Transverse colon (tissue), 4 donors: Measurements from ENCODE around the gene CHST13.

Source experiments
- EP300 ChIP-seq: sonication (generic); formaldehyde crosslinking; IDR thresholded peaks from one replicate; pipeline ENCODE4 v1.6.1; 2017; ENCODE audit warnings: antibody characterized with exemption, low read depth
- POLR2A ChIP-seq: fragments of 450-650 bp; IDR thresholded peaks from one replicate; pipeline ENCODE4 v1.6.1; 2016; ENCODE audit warnings: antibody characterized with exemption, mild to moderate bottlenecking, moderate library complexity
- POLR2AphosphoS5 ChIP-seq, 3 donors: sonication (generic); formaldehyde crosslinking; IDR thresholded peaks; one replicate each; pipeline ENCODE4 v1.6.1; 2016; ENCODE audit warnings: antibody characterized with exemption in 3 of 3
- TF ChIP-seq, protein P1 (sequence below), 5 experiments: fragments of 200-600 bp in 3 of 5; fragments of 450-650 bp in 2 of 5; sonication (generic) in 3 of 5; IDR thresholded peaks; 1 replicate in 2 of 5; 2 replicates in 3 of 5; pipeline ENCODE4 v1.5.1; 2016 to 2017; ENCODE audit warnings: antibody characterized with exemption in 5 of 5, inconsistent platforms in 3 of 5, mild to moderate bottlenecking in 2 of 5, moderate library complexity in 1 of 5

DNA sequence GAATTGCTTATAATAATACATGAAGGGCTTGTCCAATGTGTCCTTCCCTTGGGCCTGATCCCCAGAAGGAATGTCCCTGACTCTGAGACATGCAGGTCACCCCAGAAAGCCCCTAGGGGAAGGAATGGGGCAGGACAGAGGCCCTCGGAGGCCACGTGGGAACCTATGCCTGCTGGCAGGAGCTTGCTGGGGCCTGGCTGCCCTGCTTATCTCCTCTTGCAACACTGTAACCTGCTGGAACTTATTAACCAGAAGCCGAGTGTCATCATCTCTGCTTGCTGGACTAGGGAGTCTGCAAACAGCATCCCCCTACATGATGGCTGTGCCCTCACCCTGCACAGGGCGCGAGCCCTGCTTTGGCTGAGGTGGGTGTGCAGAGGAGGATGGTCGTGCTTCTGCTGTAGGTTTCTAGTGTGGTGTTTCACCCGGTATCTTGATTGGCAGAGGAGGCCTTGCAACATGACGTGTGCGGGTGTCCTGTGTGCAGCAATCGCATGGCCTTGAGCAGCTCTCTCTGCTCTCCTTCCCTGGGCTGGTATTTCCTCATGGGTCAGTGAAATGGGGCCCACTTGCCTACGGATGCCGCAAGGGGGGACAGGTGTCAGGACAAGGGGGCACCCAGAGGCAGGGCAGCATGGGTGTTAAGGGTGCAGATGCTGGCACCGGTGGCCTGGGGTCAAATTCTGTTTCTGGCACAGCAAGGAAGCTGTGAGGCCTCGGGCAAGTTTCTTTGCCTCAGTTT lies 5.0 kb downstream of the CHST13 start:
- TF ChIP-seq POLR2A (no peak), EP300 (no peak), POLR2AphosphoS5 (IDR thresholded peaks at IDR 0.05) (no peak)
- TF ChIP-seq, protein P1, sequence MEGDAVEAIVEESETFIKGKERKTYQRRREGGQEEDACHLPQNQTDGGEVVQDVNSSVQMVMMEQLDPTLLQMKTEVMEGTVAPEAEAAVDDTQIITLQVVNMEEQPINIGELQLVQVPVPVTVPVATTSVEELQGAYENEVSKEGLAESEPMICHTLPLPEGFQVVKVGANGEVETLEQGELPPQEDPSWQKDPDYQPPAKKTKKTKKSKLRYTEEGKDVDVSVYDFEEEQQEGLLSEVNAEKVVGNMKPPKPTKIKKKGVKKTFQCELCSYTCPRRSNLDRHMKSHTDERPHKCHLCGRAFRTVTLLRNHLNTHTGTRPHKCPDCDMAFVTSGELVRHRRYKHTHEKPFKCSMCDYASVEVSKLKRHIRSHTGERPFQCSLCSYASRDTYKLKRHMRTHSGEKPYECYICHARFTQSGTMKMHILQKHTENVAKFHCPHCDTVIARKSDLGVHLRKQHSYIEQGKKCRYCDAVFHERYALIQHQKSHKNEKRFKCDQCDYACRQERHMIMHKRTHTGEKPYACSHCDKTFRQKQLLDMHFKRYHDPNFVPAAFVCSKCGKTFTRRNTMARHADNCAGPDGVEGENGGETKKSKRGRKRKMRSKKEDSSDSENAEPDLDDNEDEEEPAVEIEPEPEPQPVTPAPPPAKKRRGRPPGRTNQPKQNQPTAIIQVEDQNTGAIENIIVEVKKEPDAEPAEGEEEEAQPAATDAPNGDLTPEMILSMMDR (IDR thresholded peaks at IDR 0.05), result no peak
